Upper lobe of left lung (tissue), 6 donors: ENCODE measurements around the gene GABRE. TPM values are rescaled to one million over a fixed set of nuclear protein-coding genes. Genes with fewer than 3 reads are reported as not detected.

ENCODE experiments used
- ATAC-seq, 2 donors: fragments of 200-7000 bp; cut with Tn5 transposase; one replicate each; pipeline ENCODE4 v1.9.1; 2022; ENCODE audit warnings: mild to moderate bottlenecking in 2 of 2, moderate library complexity in 2 of 2; ENCODE audit not compliant: low FRiP score in 2 of 2
- DNase-seq, 2 donors: peaks; one replicate each; pipeline ENCODE4 v3.0.0-alpha.2; 2019 to 2020
- H3K27ac ChIP-seq, 4 donors: fragments of 200-600 bp; sonication (generic); one replicate each; pipeline ENCODE4 v1.5.1; 2016 to 2019
- H3K27me3 ChIP-seq, 4 donors: fragments of 200-600 bp; sonication (generic); one replicate each; pipeline ENCODE4 v1.5.1; 2017 to 2019
- H3K36me3 ChIP-seq, 4 donors: fragments of 200-600 bp; sonication (generic); one replicate each; pipeline ENCODE4 v1.5.1; 2016 to 2019
- H3K4me1 ChIP-seq, 4 donors: fragments of 200-600 bp; sonication (generic); one replicate each; pipeline ENCODE4 v1.5.1; 2018 to 2019
- H3K4me3 ChIP-seq, 4 donors: fragments of 200-600 bp; sonication (generic); one replicate each; pipeline ENCODE4 v1.5.1; 2017 to 2019; ENCODE audit warnings: mild to moderate bottlenecking in 2 of 4, moderate library complexity in 1 of 4
- H3K9me3 ChIP-seq, 4 donors: fragments of 200-600 bp; sonication (generic); one replicate each; pipeline ENCODE4 v1.5.1; 2018 to 2019
- CTCF ChIP-seq, 6 experiments: fragments of 450-650 bp in 4 of 6; fragments of 200-600 bp in 2 of 6; sonication (generic) in 2 of 6; IDR thresholded peaks; one replicate each; pipeline ENCODE4 v1.5.1; 2016 to 2019; ENCODE audit warnings: antibody characterized with exemption in 6 of 6
- EP300 ChIP-seq, 4 donors: sonication (generic); formaldehyde crosslinking; IDR thresholded peaks; one replicate each; pipeline ENCODE4 v1.5.1; 2017; ENCODE audit warnings: antibody characterized with exemption in 4 of 4, control low read depth in 2 of 4
- POLR2A ChIP-seq, 4 donors: fragments of 450-650 bp; IDR thresholded peaks; one replicate each; pipeline ENCODE4 v1.5.1; 2016 to 2017; ENCODE audit warnings: antibody characterized with exemption in 4 of 4, mild to moderate bottlenecking in 2 of 4
- POLR2AphosphoS5 ChIP-seq, 2 donors: sonication (generic); formaldehyde crosslinking; IDR thresholded peaks; one replicate each; pipeline ENCODE4 v1.5.1; 2017; ENCODE audit warnings: antibody characterized with exemption in 2 of 2
- WGBS, 2 donors: methylation state at CpG; one replicate each; pipeline ENCODE4 v1.1.5; 2017 to 2018; 5-methylcytosine and 5-hydroxymethylcytosine counted together
- total RNA-seq, 6 donors: library from RNA; depleted of rRNA in 4 of 6; stranded (reverse); fragments of >200 nt in 4 of 6; gene quantifications; one replicate each; pipeline versions ENCODE4 v1.1.0 to v1.2.1, GENCODE V29; 2016 to 2021
- donor health status: DM: no; HTN: no; CAD: no; lungs with moderate emphysema.
- donor health status: DM: no; HTN: yes; CAD: no; lungs with severe emphysema.

Gene GABRE
- total RNA-seq, 6 donors from 2014 or later, result 21.7 to 139 (median 41.8) TPM

- H3K36me3 ChIP-seq, result no peaks in the 10 kb centered on the region
- no peak overlapping the region for H3K27ac ChIP-seq
- DNase-seq (no peak), ATAC-seq (no peak)
- TF ChIP-seq POLR2A (IDR thresholded peaks at IDR 0.05) (no peak), CTCF (IDR thresholded peaks at IDR 0.05) (no peak), EP300 (IDR thresholded peaks at IDR 0.05) (no peak), POLR2AphosphoS5 (IDR thresholded peaks at IDR 0.05) (no peak)
- H3K27me3 ChIP-seq, result no peaks in the 10 kb centered on the region
- 87 to 88% methylated on average over 1 of the region's 1 CpG for WGBS, 2 donors
- no peak overlapping the region for H3K4me3 ChIP-seq
- H3K9me3 ChIP-seq, result no peaks in the 10 kb centered on the region
- no peaks in the 10 kb centered on the region for H3K4me1 ChIP-seq
Observed at GRCh38 chrX:151935358-151935757, 39.1 kb downstream of the GABRE start.

GRCh38 chrX:151929126-151929525 lies 45.4 kb downstream of the GABRE start:
- no peak for ATAC-seq
- DNase-seq, result no peak
- H3K4me1 ChIP-seq, result no peaks in the 10 kb centered on the region
- no peaks in the 10 kb centered on the region for H3K36me3 ChIP-seq
- TF ChIP-seq POLR2A (IDR thresholded peaks at IDR 0.05) (no peak), POLR2AphosphoS5 (IDR thresholded peaks at IDR 0.05) (no peak), EP300 (IDR thresholded peaks at IDR 0.05) (no peak), CTCF (IDR thresholded peaks at IDR 0.05) (no peak)
- no peak overlapping the region for H3K27ac ChIP-seq
- H3K4me3 ChIP-seq, result no peak overlapping the region
- 50 to 70% methylated on average over 3 to 4 of the region's 4 CpGs for WGBS, 2 donors
- no peaks in the 10 kb centered on the region for H3K27me3 ChIP-seq
- H3K9me3 ChIP-seq, result no peaks in the 10 kb centered on the region

- TF ChIP-seq CTCF (IDR thresholded peaks at IDR 0.05), result no peak
- no peak for TF ChIP-seq POLR2AphosphoS5 (IDR thresholded peaks at IDR 0.05)
- no peak for TF ChIP-seq POLR2A (IDR thresholded peaks at IDR 0.05)
- no peak for TF ChIP-seq EP300 (IDR thresholded peaks at IDR 0.05)
- Histone ChIP-seq H3K4me1 (no peaks in the 10 kb centered on the region), H3K36me3 (no peaks in the 10 kb centered on the region), H3K4me3 (no peak overlapping the region), H3K27me3 (no peaks in the 10 kb centered on the region), H3K9me3 (no peaks in the 10 kb centered on the region), H3K27ac (no peak overlapping the region)
- 90 to 92% methylated on average over 4 to 6 of the region's 6 CpGs for WGBS, 2 donors
- DNase-seq, result no peak
- ATAC-seq, result no peak
Observed at GRCh38 chrX:151923648-151924047, 50.8 kb downstream of the GABRE start.

GRCh38 chrX:151922692-151923091 lies 51.8 kb downstream of the GABRE start:
- Histone ChIP-seq H3K4me1 (no peaks in the 10 kb centered on the region), H3K36me3 (no peaks in the 10 kb centered on the region), H3K4me3 (no peak overlapping the region), H3K27me3 (no peaks in the 10 kb centered on the region), H3K9me3 (no peaks in the 10 kb centered on the region), H3K27ac (no peak overlapping the region)
- 92 to 97% methylated on average over 5 of the region's 5 CpGs for WGBS, 2 donors
- no peak for DNase-seq
- ATAC-seq, result no peak
- TF ChIP-seq CTCF (IDR thresholded peaks at IDR 0.05), result no peak
- no peak for TF ChIP-seq EP300 (IDR thresholded peaks at IDR 0.05)
- TF ChIP-seq POLR2A (IDR thresholded peaks at IDR 0.05), result no peak
- no peak for TF ChIP-seq POLR2AphosphoS5 (IDR thresholded peaks at IDR 0.05)

GRCh38 chrX:151921866-151922265 lies 52.6 kb downstream of the GABRE start:
- no peak for DNase-seq
- Histone ChIP-seq H3K27me3 (no peaks in the 10 kb centered on the region), H3K4me3 (no peak overlapping the region), H3K27ac (no peak overlapping the region), H3K4me1 (no peaks in the 10 kb centered on the region), H3K36me3 (no peaks in the 10 kb centered on the region), H3K9me3 (no peaks in the 10 kb centered on the region)
- WGBS, 2 donors, result 60 to 79% methylated on average over 1 to 5 of the region's 5 CpGs
- TF ChIP-seq EP300 (IDR thresholded peaks at IDR 0.05) (no peak), CTCF (IDR thresholded peaks at IDR 0.05) (no peak), POLR2A (IDR thresholded peaks at IDR 0.05) (no peak), POLR2AphosphoS5 (IDR thresholded peaks at IDR 0.05) (no peak)
- ATAC-seq, result no peak
